ENCODE measurements around the gene LRRC4C. TPM values are rescaled to one million over a fixed set of nuclear protein-coding genes. Genes with fewer than 3 reads are reported as not detected.

LRRC4C gene
- total and polyA plus RNA-seq, 2 experiments from 2014 or later, result not detected

DNA sequence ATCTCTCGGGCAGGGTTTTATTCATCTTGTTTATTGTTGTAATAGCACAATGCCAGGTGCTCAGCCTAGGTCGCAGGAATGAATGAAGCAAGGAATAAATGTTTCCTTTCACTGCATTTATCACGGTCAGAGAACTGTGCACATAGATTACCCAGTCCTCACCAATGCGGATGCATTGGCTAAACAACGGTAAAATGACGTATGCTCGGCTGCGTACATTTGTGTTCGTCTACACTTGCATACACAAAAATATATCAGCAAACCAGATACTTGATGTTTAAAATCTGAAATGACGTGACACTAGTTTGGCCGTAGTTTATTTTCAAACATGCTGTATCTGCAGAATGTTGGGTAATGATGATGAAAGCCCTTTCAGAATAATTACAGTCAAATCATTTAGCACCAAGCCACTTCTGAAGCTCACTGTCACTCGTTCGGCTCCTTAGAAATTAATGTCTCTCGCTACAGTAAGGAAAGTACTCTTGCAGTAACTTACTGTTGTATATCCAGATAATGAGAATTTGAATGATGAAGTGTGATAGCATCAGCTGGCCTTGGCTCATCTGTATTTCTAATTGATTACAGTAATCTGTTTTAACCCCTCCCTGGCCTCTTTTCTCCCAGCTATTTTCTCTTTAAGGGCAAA lies 268.9 kb downstream of the LRRC4C start:
- Histone ChIP-seq H3K4me3 (no peak overlapping the region), H3K9me3 (ENCODE audit: low read depth) (no peaks in the 10 kb centered on the region), H3K27ac (no peak overlapping the region), H3K79me2 (ENCODE audit: insufficient read depth) (no peaks in the 10 kb centered on the region), H3K4me2 (ENCODE audit: unreplicated experiment) (no peak overlapping the region), H3K9ac (no peak overlapping the region), H3K4me1 (ENCODE audit: insufficient read depth) (no peaks in the 10 kb centered on the region), H3K9me2 (ENCODE audit: insufficient read depth) (no peaks in the 10 kb centered on the region), H3K36me3 (ENCODE audit: low read depth) (no peaks in the 10 kb centered on the region), H4K20me1 (ENCODE audit: insufficient read depth) (no peaks in the 10 kb centered on the region), H3K27me3 (replicated peaks; ENCODE audit: insufficient read depth) (no peaks in the 10 kb centered on the region), H2AFZ (no peak overlapping the region), H3F3A (ENCODE audit: insufficient read depth) (no peaks in the 10 kb centered on the region)
- in situ Hi-C loops (cut with MboI), result no loop called here
- WGBS, 2 experiments (ENCODE audit: low coverage in 1 of 2, low lambda C conversion rate in 2 of 2, missing lambda C conversion rate in 2 of 2), result 32 to 33% methylated on average over 14 of the region's 14 CpGs
- DNase-seq, result no peak
- TF ChIP-seq EZH2 (IDR thresholded peaks at IDR 0.05; ENCODE audit: insufficient read depth, poor library complexity, severe bottlenecking) (no peak), EZH2phosphoT487 (IDR thresholded peaks at IDR 0.05; ENCODE audit: insufficient read depth, low read depth) (no peak)

DNA sequence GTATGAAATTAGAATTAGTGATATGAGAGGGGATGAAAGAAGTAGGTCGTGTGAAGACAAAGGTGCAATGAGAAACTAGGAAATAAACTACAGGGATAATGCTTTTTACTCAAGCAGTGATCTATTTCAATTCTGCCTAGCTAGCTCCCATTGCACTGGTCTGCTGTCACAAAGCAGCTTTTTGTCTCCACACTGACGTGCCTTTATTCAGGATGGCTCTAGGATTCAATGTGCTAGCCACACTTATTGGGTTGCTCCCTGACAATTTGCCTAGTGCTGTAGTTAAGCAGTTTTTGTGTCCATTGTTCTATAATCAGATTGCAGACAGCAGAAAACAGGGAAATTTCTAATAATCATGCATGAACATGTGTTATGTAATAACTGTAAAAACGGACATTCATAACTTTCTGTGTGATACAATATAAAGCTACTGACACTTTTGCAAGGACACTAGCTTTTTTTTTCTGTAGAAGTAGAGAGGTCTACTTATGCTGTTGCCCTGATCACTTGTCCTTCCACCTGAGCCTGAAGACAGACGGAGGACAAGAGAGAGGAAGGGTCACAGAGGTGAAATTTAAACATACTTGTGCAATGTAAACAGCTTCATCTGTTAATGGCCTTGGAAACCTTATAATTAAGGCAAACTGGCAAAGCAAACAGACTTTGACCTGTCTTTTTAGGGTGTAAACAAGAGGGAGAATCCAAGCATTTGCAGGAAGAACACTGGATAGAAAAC lies 269.6 kb downstream of the LRRC4C start:
- no peak for TF ChIP-seq EZH2phosphoT487 (IDR thresholded peaks at IDR 0.05; ENCODE audit: insufficient read depth, low read depth)
- TF ChIP-seq EZH2 (IDR thresholded peaks at IDR 0.05; ENCODE audit: insufficient read depth, poor library complexity, severe bottlenecking), result no peak
- H3K9me3 ChIP-seq (ENCODE audit: low read depth), result no peaks in the 10 kb centered on the region
- no peaks in the 10 kb centered on the region for H3K27me3 ChIP-seq (replicated peaks; ENCODE audit: insufficient read depth)
- H3K4me2 ChIP-seq (ENCODE audit: unreplicated experiment), result no peak overlapping the region
- H3K36me3 ChIP-seq (ENCODE audit: low read depth), result no peaks in the 10 kb centered on the region
- H3K4me3 ChIP-seq, result no peak overlapping the region
- H3K79me2 ChIP-seq (ENCODE audit: insufficient read depth), result no peaks in the 10 kb centered on the region
- H3K4me1 ChIP-seq (ENCODE audit: insufficient read depth), result no peaks in the 10 kb centered on the region
- in situ Hi-C loops (cut with MboI), result no loop called here
- H2AFZ ChIP-seq, result no peak overlapping the region
- H3K27ac ChIP-seq, result no peak overlapping the region
- no peak for DNase-seq
- no peaks in the 10 kb centered on the region for H3F3A ChIP-seq (ENCODE audit: insufficient read depth)
- H3K9me2 ChIP-seq (ENCODE audit: insufficient read depth), result no peaks in the 10 kb centered on the region
- 8 to 11% methylated on average over 4 of the region's 4 CpGs for WGBS, 2 experiments (ENCODE audit: low coverage in 1 of 2, low lambda C conversion rate in 2 of 2, missing lambda C conversion rate in 2 of 2)
- H4K20me1 ChIP-seq (ENCODE audit: insufficient read depth), result no peaks in the 10 kb centered on the region
- H3K9ac ChIP-seq, result no peak overlapping the region

DNA sequence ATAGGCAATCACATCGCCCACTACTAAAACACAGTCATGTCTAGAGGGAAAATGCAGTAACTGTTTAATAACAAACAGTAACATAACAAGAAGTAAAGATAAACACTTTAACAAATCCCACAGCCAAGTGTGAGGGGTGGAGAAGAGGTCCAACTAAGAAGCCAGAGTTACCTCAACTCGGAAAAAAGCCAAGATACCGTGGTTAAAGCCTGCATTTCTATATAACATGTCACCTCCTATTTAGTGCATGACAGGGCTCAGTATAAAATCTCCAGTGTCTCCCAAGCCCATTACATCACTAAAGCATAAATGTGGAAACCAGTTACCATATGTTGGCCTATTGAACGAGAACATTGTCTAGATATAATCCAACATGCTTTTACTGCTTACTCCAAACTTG lies 281.7 kb downstream of the LRRC4C start:
- Histone ChIP-seq H3K9me2 (ENCODE audit: insufficient read depth) (no peaks in the 10 kb centered on the region), H3K79me2 (ENCODE audit: insufficient read depth) (no peaks in the 10 kb centered on the region), H3F3A (ENCODE audit: insufficient read depth) (no peaks in the 10 kb centered on the region), H3K4me1 (ENCODE audit: insufficient read depth) (no peaks in the 10 kb centered on the region), H4K20me1 (ENCODE audit: insufficient read depth) (no peaks in the 10 kb centered on the region), H3K4me3 (no peak overlapping the region), H3K9me3 (ENCODE audit: low read depth) (no peaks in the 10 kb centered on the region), H3K36me3 (ENCODE audit: low read depth) (no peaks in the 10 kb centered on the region), H3K27me3 (replicated peaks; ENCODE audit: insufficient read depth) (no peaks in the 10 kb centered on the region), H3K4me2 (ENCODE audit: unreplicated experiment) (no peak overlapping the region), H3K9ac (no peak overlapping the region), H3K27ac (no peak overlapping the region), H2AFZ (no peak overlapping the region)
- DNase-seq, result no peak
- in situ Hi-C loops (cut with MboI), result no loop called here
- TF ChIP-seq EZH2 (IDR thresholded peaks at IDR 0.05; ENCODE audit: insufficient read depth, poor library complexity, severe bottlenecking) (no peak), EZH2phosphoT487 (IDR thresholded peaks at IDR 0.05; ENCODE audit: insufficient read depth, low read depth) (no peak)
- WGBS, 2 experiments (ENCODE audit: low coverage in 1 of 2, low lambda C conversion rate in 2 of 2, missing lambda C conversion rate in 2 of 2), result 9 to 14% methylated on average over 4 of the region's 4 CpGs

DNA sequence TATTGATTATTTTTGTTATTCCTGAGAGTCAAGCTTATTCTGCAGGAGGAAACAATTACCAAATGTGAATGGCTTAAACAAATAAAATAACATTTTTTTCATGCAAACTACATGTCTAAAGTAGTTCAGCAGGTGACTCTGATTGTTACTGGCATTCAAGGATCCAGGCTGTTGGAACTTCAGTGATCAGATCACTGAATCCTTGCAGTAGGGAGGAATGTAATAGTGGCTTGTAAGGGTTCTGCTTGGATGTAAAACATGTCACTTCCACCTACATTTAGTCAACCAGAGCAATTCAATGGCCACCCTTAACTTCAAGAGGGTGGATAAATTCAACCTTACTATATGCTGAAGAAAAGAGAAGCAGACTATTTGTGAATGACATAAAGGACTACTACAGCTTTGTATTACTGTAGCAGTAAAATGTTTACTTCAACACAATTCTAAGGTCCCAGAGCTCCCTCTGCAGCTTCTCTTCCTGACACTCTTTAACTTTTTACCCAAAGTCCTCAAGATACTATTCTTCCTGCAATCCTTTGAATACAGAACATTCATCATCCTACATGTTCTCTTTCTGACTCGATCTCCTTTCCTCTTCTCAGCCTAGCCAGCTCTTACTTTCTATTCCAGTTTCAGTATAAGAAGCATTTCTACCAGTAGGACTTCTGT lies 284.0 kb downstream of the LRRC4C start:
- H3K27ac ChIP-seq, result no peak overlapping the region
- WGBS, 2 experiments (ENCODE audit: low coverage in 1 of 2, low lambda C conversion rate in 2 of 2, missing lambda C conversion rate in 2 of 2), result 0 to 3% methylated on average over 1 of the region's 1 CpG
- H3K9ac ChIP-seq, result no peak overlapping the region
- in situ Hi-C loops (cut with MboI), result no loop called here
- TF ChIP-seq EZH2 (IDR thresholded peaks at IDR 0.05; ENCODE audit: insufficient read depth, poor library complexity, severe bottlenecking) (no peak), EZH2phosphoT487 (IDR thresholded peaks at IDR 0.05; ENCODE audit: insufficient read depth, low read depth) (no peak)
- no peak overlapping the region for H2AFZ ChIP-seq
- no peak overlapping the region for H3K4me3 ChIP-seq
- H3K4me1 ChIP-seq (ENCODE audit: insufficient read depth), result no peaks in the 10 kb centered on the region
- no peaks in the 10 kb centered on the region for H4K20me1 ChIP-seq (ENCODE audit: insufficient read depth)
- no peaks in the 10 kb centered on the region for H3F3A ChIP-seq (ENCODE audit: insufficient read depth)
- no peaks in the 10 kb centered on the region for H3K36me3 ChIP-seq (ENCODE audit: low read depth)
- DNase-seq, result no peak
- no peaks in the 10 kb centered on the region for H3K27me3 ChIP-seq (replicated peaks; ENCODE audit: insufficient read depth)
- no peaks in the 10 kb centered on the region for H3K9me3 ChIP-seq (ENCODE audit: low read depth)
- no peak overlapping the region for H3K4me2 ChIP-seq (ENCODE audit: unreplicated experiment)
- H3K79me2 ChIP-seq (ENCODE audit: insufficient read depth), result no peaks in the 10 kb centered on the region
- no peaks in the 10 kb centered on the region for H3K9me2 ChIP-seq (ENCODE audit: insufficient read depth)
